SK-N-SH (cell line): Measurements from ENCODE around the gene NR6A1.

Source experiments
- ELF1 ChIP-seq: IDR thresholded peaks from 2 replicates; pipeline ENCODE4 v1.4.0; 2012
- SMC3 ChIP-seq: IDR thresholded peaks from 2 replicates; pipeline ENCODE4 v1.6.1; 2012; ENCODE audit warnings: low read depth, low read length, improper control_type of control experiment

DNA sequence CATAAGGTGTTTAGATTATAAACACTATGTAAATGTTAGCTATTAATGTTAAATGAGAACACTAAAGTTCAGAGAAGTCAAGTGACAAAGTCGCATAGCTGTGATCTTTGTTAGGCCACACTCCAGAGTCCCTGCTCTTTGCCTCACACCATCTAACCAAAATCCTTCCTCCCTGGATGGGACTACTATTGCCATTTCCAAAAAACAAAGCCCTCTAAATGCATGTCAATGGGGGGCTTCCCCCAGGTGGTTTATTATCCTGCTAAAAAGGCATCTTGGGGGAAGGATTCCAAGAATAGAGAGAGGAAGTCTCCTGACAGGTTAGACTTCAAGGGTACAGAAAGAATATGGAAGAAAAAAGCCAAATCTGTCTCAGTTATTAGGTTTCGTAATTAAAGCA is 10.4 kb downstream of the NR6A1 start:
- TF ChIP-seq ELF1 (no peak), SMC3 (no peak)
